AG08395 (cell line): ENCODE results near the gene APLP1.
"Not testable (repeated sequence)": the region's sequence is repeated elsewhere in the genome, so short reads cannot be mapped to it uniquely, and the experiment has no call there.

Experiments used
- DNase-seq: peaks from one replicate; pipeline ENCODE4 v3.0.0; 2012; ENCODE audit warnings: mixed read lengths, low spot score

Gene APLP1

GRCh38 chr19:35882114-35882832, 13.9 kb downstream of the APLP1 start:
- peak; percentile 82 for DNase-seq

GRCh38 chr19:35883882-35884281, 15.5 kb downstream of the APLP1 start:
- no peak for DNase-seq

GRCh38 chr19:35885225-35885738, 16.9 kb downstream of the APLP1 start:
- no peak for DNase-seq

GRCh38 chr19:35885904-35886303, 17.5 kb downstream of the APLP1 start:
- no peak for DNase-seq

- no peak for DNase-seq
Measured at GRCh38 chr19:35887197-35887596, 18.8 kb downstream of the APLP1 start.

- no peak for DNase-seq
Measured at GRCh38 chr19:35888398-35888797, 20.0 kb downstream of the APLP1 start.

GRCh38 chr19:35889370-35890112, 21.2 kb downstream of the APLP1 start:
- DNase-seq: no peak

- no peak for DNase-seq
Measured at GRCh38 chr19:35890113-35890650, 21.8 kb downstream of the APLP1 start.

- DNase-seq: not testable (repeated sequence)
Measured at GRCh38 chr19:35891819-35892218, 23.4 kb downstream of the APLP1 start.

- no peak for DNase-seq
Measured at GRCh38 chr19:35894342-35894741, 26.0 kb downstream of the APLP1 start.

GRCh38 chr19:35895911-35896642, 27.7 kb downstream of the APLP1 start:
- DNase-seq: no peak

- DNase-seq: no peak
Measured at GRCh38 chr19:35896643-35897040, 28.3 kb downstream of the APLP1 start.

GRCh38 chr19:35897706-35898451, 29.5 kb downstream of the APLP1 start:
- no peak for DNase-seq

GRCh38 chr19:35898499-35898809, 30.1 kb downstream of the APLP1 start:
- no peak for DNase-seq

- peak; percentile 88 for DNase-seq
Measured at GRCh38 chr19:35899547-35900214, 31.3 kb downstream of the APLP1 start.

GRCh38 chr19:35901055-35901644, 32.8 kb downstream of the APLP1 start:
- peak; percentile 77 for DNase-seq

- peak; percentile 79 for DNase-seq
Measured at GRCh38 chr19:35901854-35902661, 33.7 kb downstream of the APLP1 start, which contains the start of gene HCST. Gene HCST, plus strand, starts transcription at chr19:35902529. Its CDS starts 65 bp downstream, at chr19:35902594.

- no peak for DNase-seq
Measured at GRCh38 chr19:35902870-35903475, 34.6 kb downstream of the APLP1 start.

GRCh38 chr19:35903550-35904179, 35.3 kb downstream of the APLP1 start:
- peak; percentile 73 for DNase-seq
